ENCODE data around the gene DOCK10.

DOCK10 gene

DNA sequence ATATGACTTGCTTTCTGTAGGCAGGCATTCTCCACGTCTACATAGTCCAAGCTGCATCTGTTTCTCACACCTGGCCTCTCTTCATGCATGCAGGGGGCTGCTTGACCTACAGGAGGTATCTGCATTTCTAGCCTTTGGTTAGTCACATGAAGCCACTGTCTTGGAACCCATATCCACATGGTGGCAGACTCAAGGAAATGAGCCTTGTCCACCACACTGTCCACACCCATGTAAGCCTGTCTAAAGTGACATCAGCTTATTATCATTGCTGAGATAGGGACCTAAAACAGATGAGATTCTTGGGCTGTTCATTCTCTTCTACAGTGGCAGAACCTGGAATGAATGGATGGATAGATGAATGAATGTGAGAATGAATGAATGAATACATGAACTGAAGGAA is 160.4 kb downstream of the DOCK10 start:
- DNase-seq (ENCODE audit: low spot score) = no peak

GRCh38 chr2:224876522-224876921 is 165.7 kb downstream of the DOCK10 start:
- DNase-seq (ENCODE audit: low spot score) = no peak

- DNase-seq (ENCODE audit: low spot score) = no peak
Observed at GRCh38 chr2:224875841-224876240, 166.4 kb downstream of the DOCK10 start.

- no peak for DNase-seq (ENCODE audit: low spot score)
Observed at GRCh38 chr2:224875153-224875552, 167.1 kb downstream of the DOCK10 start.

DNA sequence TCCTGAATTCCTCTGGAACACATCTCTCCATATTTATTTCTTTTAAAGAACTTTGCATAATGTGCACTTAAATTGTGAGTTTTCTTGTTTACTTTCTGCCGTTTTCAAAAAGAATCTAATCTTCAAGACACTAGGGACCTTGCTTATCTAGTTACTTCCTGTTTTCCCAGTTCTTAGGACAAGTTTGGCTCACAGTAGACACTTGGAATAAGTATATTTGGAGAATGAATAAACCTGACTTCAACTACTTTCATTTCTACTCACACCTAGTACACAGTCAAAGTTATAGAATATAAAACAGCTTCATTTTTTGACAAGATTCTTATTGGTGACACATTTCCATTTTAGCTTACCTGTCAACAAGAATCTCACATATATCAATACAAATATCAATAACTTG is 170.5 kb downstream of the DOCK10 start:
- no peak for DNase-seq (ENCODE audit: low spot score)

- DNase-seq (ENCODE audit: low spot score) = no peak
Observed at GRCh38 chr2:224870341-224870740, 171.9 kb downstream of the DOCK10 start.

GRCh38 chr2:224869601-224870233 is 172.6 kb downstream of the DOCK10 start:
- DNase-seq (ENCODE audit: low spot score) = no peak

DNA sequence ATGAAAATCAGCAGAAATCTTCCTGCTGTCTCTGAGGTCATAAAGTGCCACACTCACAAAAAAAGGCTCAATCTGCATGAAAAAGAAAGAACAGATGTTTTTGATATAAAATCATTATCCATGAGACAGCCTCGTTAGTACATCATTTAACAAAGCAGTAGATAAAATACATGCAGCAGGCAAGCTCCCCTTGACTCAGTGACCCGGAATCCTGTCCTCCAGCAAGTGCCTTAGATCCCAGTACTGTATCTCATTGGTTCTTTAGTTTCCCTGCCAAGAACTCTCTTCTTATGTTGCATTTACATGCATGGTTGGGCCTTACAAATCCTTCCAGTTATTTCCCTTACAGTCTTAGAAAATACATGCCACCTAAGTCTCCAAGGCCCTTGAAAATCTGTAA is 177.3 kb downstream of the DOCK10 start:
- no peak for DNase-seq (ENCODE audit: low spot score)

GRCh38 chr2:224861266-224861665 is 181.0 kb downstream of the DOCK10 start:
- no peak for DNase-seq (ENCODE audit: low spot score)

GRCh38 chr2:224860786-224861185 is 181.5 kb downstream of the DOCK10 start:
- DNase-seq (ENCODE audit: low spot score) = no peak

GRCh38 chr2:224851811-224852210 is 190.5 kb downstream of the DOCK10 start:
- no peak for DNase-seq (ENCODE audit: low spot score)

- DNase-seq (ENCODE audit: low spot score) = no peak
Observed at GRCh38 chr2:224850081-224850480, 192.2 kb downstream of the DOCK10 start.

DNA sequence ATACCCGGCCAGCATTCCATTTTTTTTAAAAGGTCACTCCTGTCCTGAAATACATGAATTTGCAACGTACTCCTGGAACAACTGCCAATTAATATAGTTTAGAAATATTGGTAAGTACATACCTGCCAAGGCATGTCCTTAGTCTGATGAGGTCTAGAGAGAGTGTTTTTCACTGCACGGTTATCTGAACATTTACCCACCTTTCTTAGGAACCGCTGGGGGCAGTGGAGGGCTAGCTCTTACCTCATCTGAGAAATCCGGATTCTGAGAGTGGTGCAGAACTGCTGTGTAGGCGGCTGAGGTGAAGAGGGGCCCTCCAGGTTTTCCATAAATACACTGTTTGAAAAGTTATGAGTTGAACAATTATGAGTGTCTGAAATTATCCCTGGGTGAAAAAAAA is 193.0 kb downstream of the DOCK10 start:
- no peak for DNase-seq (ENCODE audit: low spot score)

DNA sequence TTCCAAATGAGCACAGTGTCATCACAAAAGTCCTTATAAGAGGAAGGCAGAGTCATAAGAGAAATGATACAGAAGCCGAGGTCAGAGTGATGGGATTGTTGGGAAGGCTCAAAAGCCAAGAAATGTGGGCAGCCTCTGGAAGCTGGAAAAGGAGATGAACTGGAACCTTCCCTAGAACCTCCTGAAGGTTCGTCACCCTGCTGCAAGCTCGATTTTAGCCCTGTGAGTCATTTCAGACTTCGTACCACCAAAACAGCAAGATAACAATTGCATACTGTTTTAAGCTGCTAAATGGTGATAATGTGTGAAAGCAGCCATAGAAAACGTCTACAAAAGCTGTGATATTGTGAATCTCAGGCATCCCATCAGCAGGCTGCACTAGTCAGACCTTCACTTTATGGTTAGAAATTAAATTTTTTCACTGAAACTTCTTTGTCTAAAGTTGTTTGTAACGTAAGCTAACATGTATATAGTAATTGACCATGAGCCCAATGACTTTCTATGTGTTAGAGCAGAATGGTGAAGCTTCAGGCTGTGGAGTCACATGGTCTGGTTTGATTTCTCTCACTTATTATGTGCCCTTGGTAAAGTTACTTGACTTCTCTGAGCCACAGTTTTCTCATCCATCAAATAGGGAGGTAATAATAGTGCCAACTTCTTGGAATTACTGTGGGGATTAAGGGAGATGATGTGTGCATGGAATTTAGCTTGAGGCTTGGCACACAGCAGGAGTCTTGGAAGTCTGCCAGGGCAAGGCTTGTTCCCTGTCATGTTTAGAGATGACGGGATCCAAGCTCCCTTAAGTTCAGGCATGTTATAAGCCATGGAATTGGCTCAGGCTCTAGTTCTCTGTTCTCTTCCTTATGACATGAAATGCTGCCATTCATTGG is 194.1 kb downstream of the DOCK10 start:
- DNase-seq (ENCODE audit: low spot score) = no peak

DNA sequence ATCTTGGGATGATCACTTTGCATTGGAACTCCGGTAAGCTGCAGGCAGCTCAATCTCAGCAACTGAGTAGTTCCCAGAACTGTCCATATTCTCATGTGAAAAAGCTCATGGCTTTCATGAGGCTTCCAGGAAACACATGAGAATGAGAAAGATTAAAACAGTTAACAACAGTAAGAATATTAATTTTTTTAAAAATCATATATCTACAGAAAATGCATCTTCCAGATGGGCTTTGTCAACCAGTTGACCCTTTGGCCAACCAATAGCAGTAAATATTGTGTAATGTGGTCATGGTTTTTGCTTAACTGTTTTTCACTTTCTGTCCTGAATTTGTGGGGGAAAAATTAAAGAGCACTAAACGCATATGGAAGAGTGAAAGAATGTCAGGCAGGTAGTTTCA is 194.9 kb downstream of the DOCK10 start:
- DNase-seq (ENCODE audit: low spot score) = no peak

DNA sequence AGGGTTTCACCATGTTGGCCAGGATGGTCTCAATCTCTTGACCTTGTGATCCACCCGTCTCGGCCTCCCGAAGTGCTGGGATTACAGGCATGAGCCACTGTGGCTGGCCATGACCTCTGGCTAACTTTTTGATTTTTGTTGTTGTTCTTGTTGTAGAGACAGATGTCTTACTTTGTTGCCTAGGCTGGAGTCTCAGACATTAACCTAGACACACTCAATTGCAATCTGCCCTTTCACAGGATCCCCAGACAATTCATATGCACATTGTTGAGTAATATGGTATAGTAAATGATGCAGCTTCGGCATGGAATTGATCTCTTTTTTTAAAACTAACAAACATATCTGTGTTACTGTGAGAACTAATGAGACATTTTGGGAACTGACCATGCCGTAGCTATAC is 195.6 kb downstream of the DOCK10 start:
- no peak for DNase-seq (ENCODE audit: low spot score)

- DNase-seq (ENCODE audit: low spot score) = no peak
Observed at GRCh38 chr2:224846161-224846560, 196.1 kb downstream of the DOCK10 start.

GRCh38 chr2:224843141-224843540 is 199.1 kb downstream of the DOCK10 start:
- DNase-seq (ENCODE audit: low spot score) = no peak

GRCh38 chr2:224841910-224842309 is 200.4 kb downstream of the DOCK10 start:
- no peak for DNase-seq (ENCODE audit: low spot score)

DNA sequence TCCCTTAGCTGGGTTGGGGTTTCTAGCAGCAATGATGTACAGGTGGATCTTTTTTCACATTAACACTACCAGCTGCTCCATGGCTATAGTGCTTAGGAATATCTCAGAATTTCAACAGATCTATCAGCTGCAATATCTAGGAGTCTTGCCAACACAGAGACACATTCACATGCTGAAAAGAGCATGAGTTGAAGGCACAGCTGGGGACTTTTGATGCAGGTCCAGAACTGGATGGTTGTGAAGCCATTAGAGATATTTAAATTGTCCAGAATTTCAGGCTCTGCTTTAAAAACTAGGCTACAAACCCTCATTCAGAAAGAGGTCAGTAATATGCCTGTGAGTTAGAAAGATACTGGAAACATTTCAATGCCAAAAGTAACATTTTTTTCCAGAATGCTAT is 203.9 kb downstream of the DOCK10 start:
- no peak for DNase-seq (ENCODE audit: low spot score)

DNA sequence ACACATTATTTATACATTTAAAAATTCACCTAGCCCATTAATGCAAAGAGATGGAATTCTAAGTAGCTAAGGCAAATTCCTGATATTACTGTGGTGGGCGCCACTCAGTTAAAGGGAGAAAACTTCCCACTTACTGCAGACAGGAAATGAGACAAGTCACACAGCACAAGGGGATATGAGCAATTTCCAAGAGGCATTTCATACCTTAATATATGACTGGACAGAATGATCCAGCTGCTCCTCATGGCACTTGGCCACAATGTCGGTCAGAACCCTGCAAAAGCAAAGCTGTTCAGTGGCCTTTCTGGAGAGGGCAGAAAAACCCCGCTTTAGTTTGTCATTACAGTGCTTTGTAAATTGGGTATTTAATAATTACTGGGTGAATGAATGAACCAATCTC is 204.7 kb downstream of the DOCK10 start:
- DNase-seq (ENCODE audit: low spot score) = no peak

- no peak for DNase-seq (ENCODE audit: low spot score)
Observed at GRCh38 chr2:224837066-224837465, 205.2 kb downstream of the DOCK10 start.

DNA sequence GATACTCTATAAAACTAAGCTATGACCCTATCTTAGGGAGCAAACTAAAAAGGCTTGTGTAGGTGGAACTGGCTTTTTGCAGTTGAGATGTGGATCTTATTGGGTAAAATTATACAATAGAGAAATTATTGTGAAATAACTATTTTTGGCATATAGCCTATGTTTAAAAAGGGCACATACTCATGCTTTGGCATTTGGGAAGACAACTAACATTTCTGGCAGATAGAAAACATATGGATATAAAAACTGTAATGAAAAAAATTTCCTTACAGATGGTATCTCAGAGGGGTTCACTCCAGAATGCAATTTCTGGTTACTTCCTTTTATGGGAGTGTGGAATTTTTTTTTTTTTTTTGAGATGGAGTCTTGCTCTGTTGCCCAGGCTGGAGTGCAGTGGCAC is 206.0 kb downstream of the DOCK10 start:
- no peak for DNase-seq (ENCODE audit: low spot score)

DNA sequence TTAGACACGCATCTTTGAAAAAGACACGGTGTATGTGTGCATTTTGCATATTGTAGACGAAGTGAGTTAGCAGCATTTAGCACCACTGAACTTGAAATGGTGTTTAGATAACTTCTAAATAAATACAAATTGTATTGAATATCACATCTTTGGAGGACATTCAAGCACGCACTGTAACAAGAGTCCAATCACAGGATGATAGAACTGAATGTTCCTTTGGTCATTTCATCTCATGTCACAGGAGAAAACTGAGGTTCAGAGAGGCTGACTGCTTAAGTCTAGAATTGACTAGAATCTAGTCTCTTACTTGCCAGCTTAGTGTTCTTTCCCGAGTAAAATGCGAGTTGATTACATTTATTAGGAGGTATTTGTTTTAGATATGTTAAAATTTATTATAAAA is 206.9 kb downstream of the DOCK10 start:
- DNase-seq (ENCODE audit: low spot score) = no peak
